Smooth muscle cell (in vitro differentiated cells): ENCODE data around the gene TTC34. TPM values are rescaled to one million over a fixed set of nuclear protein-coding genes. Genes with fewer than 3 reads are reported as not detected.

Experiments used
- DNase-seq: peaks from one replicate; lab custom pipeline; 2025; ENCODE audit not compliant: unreplicated experiment; lab: John Stamatoyannopoulos, UW
- H2AFZ ChIP-seq: fragments of 200-600 bp; sonication (generic); 2 replicates; pipeline ENCODE4 v1.6.0; 2016; ENCODE audit warnings: antibody characterized with exemption, low read depth, mild to moderate bottlenecking
- H3F3A ChIP-seq: fragments of 200-600 bp; sonication (generic); 2 replicates; pipeline ENCODE4 v1.6.0; 2017; ENCODE audit warnings: antibody characterized with exemption, low read depth
- H3K27ac ChIP-seq: fragments of 200-600 bp; sonication (generic); 2 replicates; pipeline ENCODE4 v1.5.1; 2016; ENCODE audit warnings: low read depth, mild to moderate bottlenecking
- H3K27me3 ChIP-seq: fragments of 200-600 bp; sonication (generic); 2 replicates; pipeline ENCODE4 v1.6.1; 2016; ENCODE audit warnings: low read depth, mild to moderate bottlenecking
- H3K36me3 ChIP-seq: fragments of 200-600 bp; sonication (generic); 2 replicates; pipeline ENCODE4 v1.5.1; 2016; ENCODE audit warnings: low read depth
- H3K4me1 ChIP-seq: fragments of 200-600 bp; sonication (generic); 2 replicates; pipeline ENCODE4 v1.5.1; 2016; ENCODE audit warnings: low read depth
- H3K4me2 ChIP-seq: fragments of 200-600 bp; sonication (generic); 2 replicates; pipeline ENCODE4 v1.6.0; 2016; ENCODE audit warnings: mild to moderate bottlenecking
- H3K4me3 ChIP-seq: fragments of 200-600 bp; sonication (generic); 2 replicates; pipeline ENCODE4 v1.5.1; 2016; ENCODE audit warnings: mild to moderate bottlenecking
- H3K79me2 ChIP-seq: fragments of 200-600 bp; sonication (generic); 2 replicates; pipeline ENCODE4 v1.6.0; 2016; ENCODE audit warnings: low read depth, mild to moderate bottlenecking
- H3K9ac ChIP-seq: fragments of 200-600 bp; sonication (generic); 2 replicates; pipeline ENCODE4 v1.6.0; 2016; ENCODE audit warnings: low read depth
- H3K9me3 ChIP-seq: fragments of 200-600 bp; sonication (generic); replicated peaks from 2 replicates; pipeline ENCODE4 v1.5.1; 2016; ENCODE audit warnings: low read depth
- H4K20me1 ChIP-seq: fragments of 200-600 bp; sonication (generic); 2 replicates; pipeline ENCODE4 v1.6.0; 2016; ENCODE audit warnings: low read depth
- CTCF ChIP-seq: fragments of 200-600 bp; sonication (generic); IDR thresholded peaks from 2 replicates; pipeline ENCODE4 v1.5.1; 2017; ENCODE audit warnings: borderline replicate concordance, mild to moderate bottlenecking, antibody characterized with exemption; ENCODE audit not compliant: insufficient read depth, poor library complexity, severe bottlenecking
- WGBS: methylation state at CpG from one replicate; pipeline ENCODE4 v1.1.7; 2016; ENCODE audit warnings: low lambda C conversion rate; 5-methylcytosine and 5-hydroxymethylcytosine counted together
- polyA plus RNA-seq: library from polyadenylated mRNA; unstranded; fragments of >200 nt; fragmentation: Nextera tagmentation; extraction: Ambion mirVana; gene quantifications from 2 replicates; pipeline ENCODE4 v1.2.1, GENCODE V29; 2016
- total RNA-seq: library from RNA; depleted of rRNA; stranded (reverse); fragments of >200 nt; gene quantifications from 2 replicates; pipeline ENCODE4 v1.2.3, GENCODE V29; 2014

TTC34 gene
- total and polyA plus RNA-seq, 2 experiments from 2014 or later, result 0.01 to 0.04 TPM

- Histone ChIP-seq H3K9ac (no peak overlapping the region), H3K27me3 (no peaks in the 10 kb centered on the region), H3K4me3 (no peak overlapping the region), H3K4me1 (no peaks in the 10 kb centered on the region), H3K4me2 (no peak overlapping the region), H3F3A (no peaks in the 10 kb centered on the region), H3K27ac (no peak overlapping the region), H4K20me1 (no peaks in the 10 kb centered on the region), H3K79me2 (no peaks in the 10 kb centered on the region), H3K9me3 (no peaks in the 10 kb centered on the region), H2AFZ (no peak overlapping the region), H3K36me3 (no peaks in the 10 kb centered on the region)
- WGBS, result 79% methylated on average over 19 of the region's 19 CpGs
- TF ChIP-seq CTCF, result no peak
- DNase-seq, result no peak
Measured at GRCh38 chr1:2803931-2804627, 2.6 kb upstream of the TTC34 start.

- Histone ChIP-seq H3K9ac (no peak overlapping the region), H4K20me1 (no peaks in the 10 kb centered on the region), H3K27me3 (no peaks in the 10 kb centered on the region), H3K4me3 (no peak overlapping the region), H2AFZ (no peak overlapping the region), H3K36me3 (no peaks in the 10 kb centered on the region), H3K27ac (no peak overlapping the region), H3K9me3 (no peaks in the 10 kb centered on the region), H3K4me1 (no peaks in the 10 kb centered on the region), H3K4me2 (no peak overlapping the region), H3F3A (no peaks in the 10 kb centered on the region), H3K79me2 (no peaks in the 10 kb centered on the region)
- WGBS, result 87% methylated on average over 37 of the region's 37 CpGs
- no peak for DNase-seq
- no peak for TF ChIP-seq CTCF
Measured at GRCh38 chr1:2803086-2803930, 1.8 kb upstream of the TTC34 start.

- Histone ChIP-seq H3K9me3 (no peaks in the 10 kb centered on the region), H3K27ac (no peak overlapping the region), H3K9ac (no peak overlapping the region), H3K79me2 (no peaks in the 10 kb centered on the region), H3K27me3 (no peaks in the 10 kb centered on the region), H3K4me3 (no peak overlapping the region), H3K4me2 (no peak overlapping the region), H4K20me1 (no peaks in the 10 kb centered on the region), H3F3A (no peaks in the 10 kb centered on the region), H3K36me3 (no peaks in the 10 kb centered on the region), H3K4me1 (no peaks in the 10 kb centered on the region), H2AFZ (no peak overlapping the region)
- TF ChIP-seq CTCF, result no peak
- no peak for DNase-seq
- 85% methylated on average over 8 of the region's 10 CpGs for WGBS
Measured at GRCh38 chr1:2802421-2802961, 998 bp upstream of the TTC34 start.
